CD4-positive, alpha-beta T cell treated with Interleukin-10 for 1 hour (primary cell): ENCODE measurements around the gene TSSC4.

Experiments used
- DNase-seq: peaks from one replicate; pipeline ENCODE4 v3.0.0-alpha.2; 2020

TSSC4 gene

GRCh38 chr11:2387266-2387987 lies 13.1 kb upstream of the TSSC4 start:
- DNase-seq, result peak; percentile 56

DNA sequence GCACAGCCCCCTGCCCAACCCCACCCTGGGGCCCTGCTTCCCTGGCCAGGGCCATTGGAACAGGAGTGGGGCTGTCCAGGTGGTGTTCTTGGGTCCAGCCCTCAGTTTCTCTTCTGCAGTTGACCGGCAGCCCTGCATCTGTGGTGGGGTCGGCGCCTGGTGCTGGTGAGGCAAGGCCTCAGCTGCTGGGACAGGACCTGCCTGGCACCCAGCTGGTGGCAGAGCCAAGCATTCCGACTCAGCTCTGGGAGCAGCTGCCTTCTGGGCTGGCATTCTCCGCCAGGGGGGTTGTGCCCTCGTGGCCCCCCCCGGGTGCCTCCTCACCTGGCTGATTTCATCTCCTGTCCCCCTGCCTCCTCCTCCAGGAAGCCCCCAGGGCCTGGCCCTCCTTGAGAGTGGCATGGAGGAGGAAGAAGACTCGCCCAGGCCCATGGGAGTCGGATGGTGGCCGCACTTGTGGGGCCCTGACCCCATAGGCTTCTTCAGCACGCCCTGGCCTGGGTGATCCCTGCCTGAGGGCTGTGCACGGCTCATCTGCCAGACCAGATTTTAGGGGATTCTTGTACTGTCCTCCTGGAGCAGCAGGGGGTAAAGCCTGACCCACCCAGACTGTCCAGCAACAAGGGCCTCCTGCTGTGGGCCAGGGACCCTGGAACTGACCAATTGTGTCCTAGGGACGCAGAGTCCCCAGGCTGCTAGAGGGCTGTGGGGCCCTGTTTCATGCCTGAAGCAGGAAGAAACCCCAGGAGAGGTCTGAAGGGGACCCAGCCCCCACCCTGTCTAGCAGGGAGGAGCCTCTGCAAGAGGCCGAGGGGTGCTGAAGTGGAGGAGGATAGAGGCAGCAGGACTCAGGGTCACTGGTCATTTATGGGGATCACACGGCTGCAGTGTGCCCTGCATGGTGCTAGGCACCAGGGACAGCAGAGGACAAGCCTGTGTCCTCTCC lies 11.8 kb upstream of the TSSC4 start:
- DNase-seq, result no peak

DNA sequence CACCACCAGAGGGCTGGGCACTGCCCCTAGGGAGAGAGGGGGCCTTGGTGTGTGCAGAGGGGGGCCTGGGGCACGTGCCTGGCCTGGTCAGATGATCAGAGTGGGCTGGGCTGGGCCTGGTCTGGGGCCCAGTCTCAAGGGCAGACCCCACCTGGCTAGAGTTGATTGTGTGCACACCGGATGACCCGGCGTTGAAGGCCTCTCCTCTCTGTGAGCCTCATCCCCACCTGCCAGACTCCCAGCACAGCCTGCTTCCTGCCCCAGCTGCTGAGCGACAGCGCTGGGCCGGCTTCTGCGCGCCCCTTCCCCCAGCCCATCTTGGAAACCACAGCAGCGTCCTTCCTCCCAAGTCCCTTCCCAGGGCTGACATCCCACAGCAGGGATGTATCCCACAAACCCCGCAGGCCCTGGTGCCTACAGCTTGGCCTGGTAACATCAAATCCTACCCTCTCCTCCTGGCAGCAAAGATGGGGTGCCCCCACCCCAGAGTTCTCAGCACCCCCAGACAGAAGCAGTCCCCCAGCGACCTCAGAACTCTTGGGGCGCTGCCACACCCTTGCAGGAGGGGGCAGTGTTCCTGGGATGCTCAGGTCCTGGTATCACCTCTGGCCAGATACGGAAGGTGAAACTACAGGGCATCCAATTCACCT lies 11.0 kb upstream of the TSSC4 start:
- DNase-seq, result no peak

DNA sequence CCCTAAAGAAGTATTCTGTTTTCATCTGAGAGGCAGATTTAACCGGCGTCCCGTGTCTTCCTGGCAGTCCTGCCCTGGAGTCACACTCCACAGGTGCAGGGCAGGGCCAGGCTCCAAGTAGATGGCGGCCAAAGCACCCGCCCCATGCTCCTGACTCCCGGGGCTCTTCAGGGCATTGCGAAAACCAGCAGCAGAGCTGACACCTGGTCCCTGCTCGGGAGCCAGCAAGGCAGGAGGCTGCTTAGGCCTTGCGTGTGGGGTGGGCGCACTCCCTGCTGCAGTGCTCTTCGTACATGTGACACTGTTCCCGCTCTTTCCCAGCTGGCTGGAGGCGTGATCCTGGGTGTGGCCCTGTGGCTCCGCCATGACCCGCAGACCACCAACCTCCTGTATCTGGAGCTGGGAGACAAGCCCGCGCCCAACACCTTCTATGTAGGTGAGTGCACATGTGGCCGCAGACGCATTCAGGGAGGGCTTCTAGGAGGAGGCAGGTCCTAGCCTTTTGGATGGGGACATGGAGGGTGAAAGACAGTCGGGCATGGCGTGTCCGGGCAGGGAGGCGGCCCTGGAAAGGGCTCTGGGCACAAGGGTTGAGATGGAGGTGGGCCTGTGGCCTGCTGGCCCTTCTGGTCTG lies 10.3 kb upstream of the TSSC4 start:
- no peak for DNase-seq

DNA sequence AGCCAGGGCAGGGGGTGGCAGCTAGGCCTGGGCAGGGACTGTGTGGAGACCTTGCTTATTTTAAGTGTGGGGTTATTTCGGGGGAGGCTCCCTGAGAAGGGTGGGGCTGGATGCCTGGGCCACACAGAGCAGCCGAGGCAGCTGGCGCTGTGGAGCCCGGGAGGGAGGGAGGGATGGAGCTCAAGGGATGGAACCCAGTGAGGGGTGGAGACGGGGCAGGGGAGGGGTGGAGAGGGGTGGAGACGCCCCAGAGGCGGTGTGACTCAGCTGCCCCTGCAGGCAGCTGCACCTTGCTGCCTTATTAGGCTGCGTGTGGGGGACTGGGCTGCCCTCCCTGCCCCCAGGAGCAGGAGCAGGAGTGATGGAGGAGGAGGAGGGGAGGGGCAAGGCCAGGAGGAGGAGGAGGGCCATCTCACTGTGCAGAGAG lies 9.8 kb upstream of the TSSC4 start:
- DNase-seq, result no peak

DNA sequence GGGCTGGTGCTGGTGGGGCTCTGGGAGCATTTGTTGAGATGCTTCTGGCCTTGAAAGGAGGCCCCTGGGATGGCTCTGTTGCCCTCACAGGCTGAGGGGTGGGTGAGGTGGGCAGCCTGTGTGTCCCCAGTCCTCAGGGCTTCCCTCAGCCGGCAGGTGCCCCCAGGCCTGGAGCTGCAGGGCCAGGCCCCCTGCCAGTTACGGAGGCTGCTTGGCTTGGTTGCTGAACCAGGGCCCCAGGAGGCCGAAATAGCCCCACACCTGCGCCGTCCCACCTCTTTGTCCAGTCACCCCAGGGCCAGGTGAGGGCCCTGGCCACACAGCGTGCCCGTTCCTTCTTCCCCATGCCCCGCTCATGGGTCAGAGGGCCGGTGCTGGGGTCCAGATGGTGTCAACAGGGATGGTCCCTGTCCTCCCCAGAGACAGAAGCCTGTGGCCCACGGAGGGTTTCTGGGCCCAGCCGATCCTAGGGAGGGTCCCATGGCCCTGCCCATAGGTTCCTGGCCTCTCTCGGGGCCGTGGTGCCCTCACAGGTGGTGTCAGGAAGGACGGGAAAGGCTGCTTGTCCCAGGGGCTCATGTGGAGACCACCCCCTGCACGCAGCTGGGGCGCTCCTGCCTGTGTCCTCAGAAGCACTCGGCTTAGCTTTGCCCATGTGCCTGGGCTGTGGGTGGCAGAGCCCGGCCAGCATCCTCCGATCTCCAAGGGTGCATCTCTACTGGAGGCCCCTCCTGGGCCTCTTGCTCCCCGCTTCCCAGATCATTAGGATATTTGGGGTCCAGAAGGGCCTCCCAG lies 9.2 kb upstream of the TSSC4 start:
- DNase-seq, result no peak

DNA sequence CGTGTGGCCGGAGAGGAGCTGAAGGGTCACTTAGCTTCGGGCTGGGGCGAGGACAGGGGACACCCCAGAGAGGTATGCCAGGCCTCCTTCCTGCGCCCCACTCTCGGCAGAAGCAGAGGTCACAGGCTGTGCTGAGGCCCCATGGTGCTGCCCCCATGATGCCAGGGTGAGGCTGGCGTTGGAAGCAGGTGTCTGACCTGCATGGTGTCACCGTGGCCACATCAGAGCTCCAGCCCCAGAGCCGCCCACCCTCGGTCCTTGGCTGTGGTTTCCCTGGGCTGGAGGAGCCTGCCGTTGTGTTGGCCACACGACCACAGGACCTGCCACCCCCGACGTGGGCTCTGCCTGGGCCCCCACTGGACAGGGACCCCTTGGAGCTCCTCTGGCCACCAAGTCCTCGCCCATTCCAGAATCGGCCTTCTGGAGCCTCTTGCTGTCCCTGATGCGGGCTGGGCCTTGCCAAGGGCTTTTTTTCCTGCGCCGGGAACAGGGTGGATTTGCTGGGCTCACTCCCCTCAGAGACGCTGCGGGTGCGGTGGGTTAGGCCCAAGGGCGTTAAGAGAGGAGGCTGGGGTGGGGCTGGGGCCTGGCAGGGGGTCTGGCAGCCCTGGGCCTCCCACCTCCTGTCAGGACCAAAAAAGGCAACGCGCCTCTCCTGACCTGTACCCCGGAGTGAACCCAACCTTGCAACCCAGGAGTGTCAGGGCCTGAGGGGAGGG lies 8.2 kb upstream of the TSSC4 start:
- no peak for DNase-seq

DNA sequence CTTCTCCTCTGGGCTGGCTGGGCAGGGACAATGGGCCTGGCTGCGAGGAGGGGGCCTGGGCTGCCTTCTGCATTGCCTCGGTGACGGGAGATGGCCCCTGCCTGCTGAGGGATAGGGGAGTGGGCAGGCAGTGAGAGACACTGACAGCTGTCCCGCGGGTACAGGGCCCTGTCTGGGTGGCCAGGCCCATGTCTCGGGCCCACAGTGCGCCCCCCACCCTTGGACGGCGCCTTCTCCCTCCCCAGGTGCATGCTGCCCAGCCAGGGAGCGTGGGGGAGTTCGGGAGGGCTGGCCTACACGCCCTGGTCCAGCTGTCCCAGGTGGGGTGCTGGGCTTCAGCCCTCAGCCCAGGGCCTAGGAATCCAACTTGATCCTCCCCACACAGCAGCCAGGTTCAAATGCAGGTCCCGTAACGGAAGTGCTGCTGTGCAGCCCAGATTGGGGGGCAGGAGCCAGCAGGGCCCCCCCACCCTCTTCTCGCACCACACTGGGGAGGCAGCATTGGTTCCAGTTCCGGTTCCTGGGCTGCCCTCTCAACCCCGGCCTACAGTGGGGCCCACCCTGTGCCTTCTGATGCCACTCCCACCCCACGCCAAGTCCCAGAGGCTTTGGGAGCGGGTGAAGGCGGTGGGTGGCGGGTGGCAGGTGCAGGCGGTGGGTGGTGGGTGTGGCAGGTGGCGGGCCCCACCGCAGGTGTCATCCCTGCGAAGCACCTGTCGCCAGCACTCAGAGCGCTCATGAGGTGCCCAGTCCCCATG lies 7.3 kb upstream of the TSSC4 start:
- no peak for DNase-seq

- no peak for DNase-seq
Measured at GRCh38 chr11:2393941-2394817, 6.4 kb upstream of the TSSC4 start.

GRCh38 chr11:2394818-2395105 lies 5.8 kb upstream of the TSSC4 start:
- no peak for DNase-seq

DNA sequence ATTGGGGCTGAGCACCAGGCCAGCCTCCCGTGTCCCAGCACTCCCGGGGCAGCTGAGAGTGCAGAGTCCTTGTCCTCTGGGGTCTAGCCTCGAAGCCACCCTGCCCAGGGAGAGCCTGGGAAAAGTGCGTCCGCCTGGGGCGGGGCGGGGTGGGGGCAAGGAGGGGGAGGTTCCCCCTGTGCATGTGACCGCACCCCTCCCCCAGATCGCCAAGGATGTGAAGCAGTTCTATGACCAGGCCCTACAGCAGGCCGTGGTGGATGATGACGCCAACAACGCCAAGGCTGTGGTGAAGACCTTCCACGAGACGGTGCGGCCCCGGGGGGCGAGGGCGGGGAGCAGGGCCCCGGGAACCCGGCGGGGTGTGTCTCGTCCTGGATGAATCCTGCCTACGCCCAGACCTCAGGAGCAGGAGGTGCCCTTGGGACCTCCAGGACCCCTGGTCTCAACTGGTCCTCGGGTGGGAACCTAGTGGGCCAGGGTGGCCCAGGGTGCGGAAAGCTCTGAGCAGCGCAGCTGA lies 5.3 kb upstream of the TSSC4 start:
- DNase-seq, result no peak

- DNase-seq, result no peak
Measured at GRCh38 chr11:2395856-2396255, 4.7 kb upstream of the TSSC4 start.

DNA sequence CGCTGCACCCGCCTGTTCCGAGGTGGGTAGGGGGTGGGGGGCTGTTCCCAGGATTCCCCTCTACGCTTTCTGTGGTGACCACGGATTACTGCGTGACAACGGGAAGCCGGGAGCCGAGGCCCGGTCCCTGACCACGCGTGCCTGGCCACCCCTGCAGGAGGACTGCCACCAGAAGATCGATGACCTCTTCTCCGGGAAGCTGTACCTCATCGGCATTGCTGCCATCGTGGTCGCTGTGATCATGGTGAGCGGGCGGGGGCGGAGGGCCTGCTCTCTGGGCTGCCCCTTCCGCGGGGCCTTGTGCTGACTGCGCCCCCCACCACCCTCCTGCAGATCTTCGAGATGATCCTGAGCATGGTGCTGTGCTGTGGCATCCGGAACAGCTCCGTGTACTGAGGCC lies 4.1 kb upstream of the TSSC4 start:
- DNase-seq, result no peak

DNA sequence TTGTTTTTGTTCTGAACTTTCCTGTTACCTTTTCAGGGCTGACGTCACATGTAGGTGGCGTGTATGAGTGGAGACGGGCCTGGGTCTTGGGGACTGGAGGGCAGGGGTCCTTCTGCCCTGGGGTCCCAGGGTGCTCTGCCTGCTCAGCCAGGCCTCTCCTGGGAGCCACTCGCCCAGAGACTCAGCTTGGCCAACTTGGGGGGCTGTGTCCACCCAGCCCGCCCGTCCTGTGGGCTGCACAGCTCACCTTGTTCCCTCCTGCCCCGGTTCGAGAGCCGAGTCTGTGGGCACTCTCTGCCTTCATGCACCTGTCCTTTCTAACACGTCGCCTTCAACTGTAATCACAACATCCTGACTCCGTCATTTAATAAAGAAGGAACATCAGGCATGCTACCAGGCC lies 3.5 kb upstream of the TSSC4 start:
- no peak for DNase-seq

DNA sequence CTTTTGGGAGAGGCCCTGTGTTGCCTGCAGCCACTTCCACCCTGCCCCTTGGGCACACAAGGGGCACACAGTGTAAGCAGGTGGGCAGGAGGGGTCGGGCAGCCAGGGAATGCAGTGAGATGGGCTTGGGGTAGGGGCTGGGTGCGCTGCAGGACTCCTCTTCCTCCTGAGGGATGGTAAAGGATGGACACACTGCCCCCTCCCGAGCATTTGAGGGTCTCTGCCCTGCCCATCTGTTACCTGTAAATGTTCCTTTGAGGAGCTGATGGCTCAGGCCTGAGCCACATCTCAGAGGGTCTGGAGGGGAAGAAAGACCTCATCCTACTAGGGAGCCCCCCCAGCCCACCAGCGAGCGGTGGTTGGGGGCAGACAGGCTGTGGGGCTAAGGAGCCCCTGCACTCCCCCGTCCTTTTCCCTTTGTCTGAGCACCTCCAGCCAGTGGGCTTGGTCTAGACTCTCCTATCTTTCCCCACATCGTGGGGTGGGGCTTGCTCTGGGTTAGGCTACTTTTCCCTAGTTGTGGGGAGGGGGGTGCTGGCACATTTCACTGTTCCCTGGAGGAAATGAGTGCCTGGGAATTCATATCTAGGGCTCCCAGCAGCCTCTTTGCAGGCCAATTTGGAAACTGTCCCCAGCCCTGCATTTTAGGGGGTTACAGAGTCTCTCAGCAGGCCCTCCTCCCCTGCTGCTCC lies 1.7 kb upstream of the TSSC4 start:
- no peak for DNase-seq

DNA sequence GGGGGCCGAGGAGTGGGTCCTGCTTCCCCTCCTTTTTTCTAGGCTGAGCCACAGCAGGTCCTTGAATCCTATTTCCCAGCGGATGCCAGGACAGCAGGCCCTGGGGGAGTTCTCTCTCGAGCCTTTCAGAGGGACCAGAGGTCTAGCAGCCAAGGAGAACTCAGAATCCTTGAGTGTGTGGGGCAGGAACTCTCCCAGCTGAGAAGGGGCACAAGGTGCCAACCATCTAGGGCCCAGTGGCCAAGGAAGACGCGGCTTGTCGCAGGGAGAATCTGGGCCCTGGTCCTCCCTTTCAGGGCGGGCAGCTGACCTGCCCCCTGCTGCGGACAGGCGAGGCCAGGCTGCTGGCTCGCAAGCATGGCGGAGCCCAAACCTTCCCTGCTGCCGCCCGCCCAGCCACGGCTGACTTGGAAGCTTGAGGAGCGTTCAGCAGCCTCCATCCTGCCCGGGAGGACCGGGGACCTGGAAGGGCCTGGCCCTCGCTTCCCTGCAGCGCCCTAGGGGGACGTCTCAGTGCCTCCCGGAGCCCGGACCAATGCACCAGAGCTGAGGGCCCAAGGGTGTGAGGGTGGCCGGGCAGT lies 972 bp upstream of the TSSC4 start:
- no peak for DNase-seq

DNA sequence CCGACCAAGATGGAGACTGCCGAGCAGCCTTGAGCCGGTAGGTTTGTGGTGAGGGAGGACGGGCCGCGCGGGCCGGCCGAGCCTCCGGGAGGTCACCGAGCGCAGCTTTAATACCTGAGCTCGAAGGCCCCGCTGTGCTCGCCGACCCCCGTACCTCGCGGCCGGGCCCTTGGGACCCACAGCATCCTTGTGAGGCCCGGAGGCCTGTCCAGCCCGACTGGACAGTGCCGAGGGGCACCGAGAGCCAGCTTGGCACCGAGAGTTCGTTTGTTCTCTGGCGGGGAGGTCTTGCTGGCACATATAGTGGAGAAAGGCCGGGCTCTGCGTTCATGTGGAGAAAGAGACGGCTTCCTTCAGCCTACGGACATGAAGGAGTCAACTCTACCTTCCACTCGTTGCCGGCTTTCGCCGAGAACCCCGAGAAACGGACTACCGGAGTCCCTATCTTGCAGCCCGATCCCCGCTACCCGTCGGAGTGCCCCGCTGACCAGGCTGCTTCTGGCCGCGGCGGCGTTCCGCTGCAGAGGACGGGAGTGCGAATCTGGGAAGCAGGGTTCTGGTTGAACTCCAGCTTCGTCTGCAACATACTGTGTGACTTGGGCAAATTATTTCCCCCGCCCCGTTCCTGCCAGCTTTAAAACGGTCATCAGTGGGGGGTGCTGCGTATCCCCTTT lies 349 bp downstream of the TSSC4 start:
- DNase-seq, result no peak

DNA sequence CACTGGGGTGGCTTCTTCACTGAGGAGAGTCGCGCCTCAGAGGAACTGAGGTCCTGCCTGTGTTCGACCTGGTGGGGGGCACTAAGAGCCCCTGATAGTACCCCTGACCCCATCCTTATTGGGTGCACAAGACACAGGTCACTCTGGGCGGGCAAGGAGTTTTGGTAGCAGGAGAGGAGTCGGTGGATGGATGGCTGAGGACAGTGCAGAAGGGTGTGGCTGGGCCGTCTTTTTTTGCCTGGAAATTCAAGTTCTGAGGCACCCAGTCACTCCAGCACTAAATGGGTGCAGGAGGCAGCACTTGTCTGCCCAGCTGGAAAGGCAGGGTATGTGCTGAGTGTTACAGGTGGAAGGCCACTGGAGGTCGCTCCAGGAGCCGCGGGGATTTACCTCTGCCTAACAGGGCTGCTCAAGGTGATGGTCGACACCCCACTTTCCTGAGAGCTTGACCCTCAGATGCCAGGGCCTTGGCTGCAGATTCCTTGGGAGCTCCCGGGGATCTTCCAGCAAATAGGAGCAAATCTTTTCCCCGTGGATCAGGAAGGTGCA lies 960 bp downstream of the TSSC4 start:
- no peak for DNase-seq
